GDM1 (cell line): Measurements from ENCODE around the gene MICAL2.
A peak's percentile ranks its signal among the peaks of the same experiment; 100 is the strongest.

ENCODE experiments used
- DNase-seq: peaks from one replicate; lab custom pipeline; 2025; lab: John Stamatoyannopoulos, UW

MICAL2 gene, protein sequence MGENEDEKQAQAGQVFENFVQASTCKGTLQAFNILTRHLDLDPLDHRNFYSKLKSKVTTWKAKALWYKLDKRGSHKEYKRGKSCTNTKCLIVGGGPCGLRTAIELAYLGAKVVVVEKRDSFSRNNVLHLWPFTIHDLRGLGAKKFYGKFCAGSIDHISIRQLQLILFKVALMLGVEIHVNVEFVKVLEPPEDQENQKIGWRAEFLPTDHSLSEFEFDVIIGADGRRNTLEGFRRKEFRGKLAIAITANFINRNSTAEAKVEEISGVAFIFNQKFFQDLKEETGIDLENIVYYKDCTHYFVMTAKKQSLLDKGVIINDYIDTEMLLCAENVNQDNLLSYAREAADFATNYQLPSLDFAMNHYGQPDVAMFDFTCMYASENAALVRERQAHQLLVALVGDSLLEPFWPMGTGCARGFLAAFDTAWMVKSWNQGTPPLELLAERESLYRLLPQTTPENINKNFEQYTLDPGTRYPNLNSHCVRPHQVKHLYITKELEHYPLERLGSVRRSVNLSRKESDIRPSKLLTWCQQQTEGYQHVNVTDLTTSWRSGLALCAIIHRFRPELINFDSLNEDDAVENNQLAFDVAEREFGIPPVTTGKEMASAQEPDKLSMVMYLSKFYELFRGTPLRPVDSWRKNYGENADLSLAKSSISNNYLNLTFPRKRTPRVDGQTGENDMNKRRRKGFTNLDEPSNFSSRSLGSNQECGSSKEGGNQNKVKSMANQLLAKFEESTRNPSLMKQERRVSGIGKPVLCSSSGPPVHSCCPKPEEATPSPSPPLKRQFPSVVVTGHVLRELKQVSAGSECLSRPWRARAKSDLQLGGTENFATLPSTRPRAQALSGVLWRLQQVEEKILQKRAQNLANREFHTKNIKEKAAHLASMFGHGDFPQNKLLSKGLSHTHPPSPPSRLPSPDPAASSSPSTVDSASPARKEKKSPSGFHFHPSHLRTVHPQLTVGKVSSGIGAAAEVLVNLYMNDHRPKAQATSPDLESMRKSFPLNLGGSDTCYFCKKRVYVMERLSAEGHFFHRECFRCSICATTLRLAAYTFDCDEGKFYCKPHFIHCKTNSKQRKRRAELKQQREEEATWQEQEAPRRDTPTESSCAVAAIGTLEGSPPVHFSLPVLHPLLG

GRCh38 chr11:12110201-12110713 is at the start of gene MICAL2:
TSS of gene MICAL2 (plus strand) at chr11:12110590. CDS start at chr11:12162156, 51,566 bp downstream.
- DNase-seq = peak; percentile 87

DNA sequence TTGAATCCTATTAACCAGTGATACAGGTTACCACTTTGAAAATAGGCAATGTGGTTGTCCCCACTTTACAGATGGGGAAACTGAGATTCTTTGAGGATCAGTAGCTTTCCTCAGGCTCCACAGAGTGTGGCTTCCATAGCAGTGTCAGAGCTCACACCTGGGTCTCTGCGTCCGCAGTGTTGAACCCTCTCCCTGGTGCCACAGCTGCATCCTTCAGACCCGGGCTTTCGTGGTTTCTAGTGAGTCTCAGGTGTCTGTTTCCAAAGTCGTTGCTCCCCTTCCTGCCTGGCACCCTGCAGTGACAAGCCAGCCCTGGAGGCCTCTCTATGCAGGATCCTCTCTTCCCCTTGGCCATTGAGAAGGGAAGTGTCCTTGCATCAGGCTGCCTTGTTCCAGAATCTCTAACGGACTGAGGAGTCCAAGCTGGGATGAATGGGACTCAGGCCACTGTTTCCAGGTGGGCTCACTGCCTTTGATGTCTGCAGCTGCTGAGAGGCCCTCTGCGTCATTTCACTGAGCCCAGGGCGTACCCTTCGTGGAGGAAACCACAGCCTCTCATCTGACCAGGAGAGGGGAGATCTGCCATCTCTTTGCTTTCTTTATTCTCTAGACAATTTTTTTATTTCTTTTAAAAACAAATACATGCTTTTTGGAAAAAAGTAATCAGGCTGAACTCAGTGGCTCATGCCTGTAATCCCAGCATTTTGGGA is 48.4 kb upstream of the MICAL2 start:
- no peak for DNase-seq

- no peak for DNase-seq
Measured at GRCh38 chr11:12063251-12063650, 47.1 kb upstream of the MICAL2 start.

DNA sequence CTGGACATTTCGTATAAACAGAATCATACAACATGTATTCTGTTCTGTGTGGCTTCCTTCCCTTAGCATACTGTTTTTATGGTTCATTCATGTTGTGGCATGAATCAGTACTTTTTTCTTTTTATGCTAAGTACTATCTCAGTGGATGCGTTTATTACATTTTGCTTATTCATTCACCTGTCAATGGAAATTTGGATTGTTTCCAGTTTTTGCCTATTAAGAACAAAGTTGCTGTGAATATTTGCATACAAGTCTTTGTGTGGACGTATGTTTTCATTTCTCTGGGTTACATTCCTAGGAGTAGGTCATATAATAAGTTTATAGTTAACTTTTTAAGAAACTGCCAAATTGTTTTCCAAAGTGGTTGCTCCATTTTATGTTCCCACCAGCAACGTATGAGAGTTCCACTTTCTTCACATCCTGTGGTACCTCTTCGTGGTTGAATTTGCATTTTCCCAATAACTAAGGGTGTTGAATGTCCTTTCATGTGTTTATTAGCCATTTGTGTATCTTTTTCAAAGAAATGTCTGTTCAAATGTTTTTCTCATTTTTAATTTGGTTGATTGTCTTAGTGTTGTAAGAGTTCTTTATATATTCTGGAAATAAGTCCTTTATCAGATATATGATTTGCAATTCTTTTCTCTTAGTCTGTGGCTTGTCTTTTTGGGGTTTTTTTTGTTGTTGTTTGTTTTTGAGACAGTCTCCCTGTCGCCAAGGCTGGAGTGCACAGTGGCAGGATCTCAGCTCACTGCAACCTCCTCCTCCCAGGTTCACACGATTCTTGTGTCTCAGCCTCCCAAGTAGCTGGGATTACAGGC is 46.0 kb upstream of the MICAL2 start:
- DNase-seq = no peak

- DNase-seq = no peak
Measured at GRCh38 chr11:12064954-12065280, 45.5 kb upstream of the MICAL2 start.

GRCh38 chr11:12066056-12066798 is 44.2 kb upstream of the MICAL2 start:
- DNase-seq = no peak

- peak; percentile 19 for DNase-seq
Measured at GRCh38 chr11:12066799-12067508, 43.4 kb upstream of the MICAL2 start.

GRCh38 chr11:12067796-12068357 is 42.5 kb upstream of the MICAL2 start:
- DNase-seq = no peak

DNA sequence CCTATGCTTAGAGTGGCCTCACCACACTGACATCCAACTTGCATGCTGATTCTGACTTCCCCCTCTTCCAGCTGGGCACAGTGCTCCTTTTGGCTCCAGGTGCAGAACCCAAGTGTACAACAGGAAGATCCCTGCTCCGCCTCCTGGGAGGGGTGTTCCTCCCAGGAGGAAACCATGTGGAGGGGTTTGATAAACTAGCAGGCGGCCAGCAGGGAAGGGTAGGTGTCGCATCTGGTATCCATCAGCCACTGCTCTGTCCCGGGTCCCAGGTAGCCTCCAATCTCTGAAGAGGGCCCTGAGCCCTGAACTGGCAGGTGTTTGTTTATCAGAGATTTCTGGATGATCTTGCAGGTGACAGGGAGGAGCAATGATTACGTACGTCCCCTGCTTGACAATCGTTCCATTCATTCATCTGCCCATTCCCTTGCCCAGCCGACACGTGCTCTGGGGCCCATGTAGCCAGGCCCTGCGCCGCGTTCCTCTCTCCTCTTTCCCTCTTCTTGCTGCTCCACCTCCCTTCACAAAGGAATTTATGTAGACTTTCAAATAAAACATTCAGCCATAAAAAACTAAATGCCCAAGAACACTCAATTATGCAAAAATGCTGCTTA is 41.2 kb upstream of the MICAL2 start:
- no peak for DNase-seq

DNA sequence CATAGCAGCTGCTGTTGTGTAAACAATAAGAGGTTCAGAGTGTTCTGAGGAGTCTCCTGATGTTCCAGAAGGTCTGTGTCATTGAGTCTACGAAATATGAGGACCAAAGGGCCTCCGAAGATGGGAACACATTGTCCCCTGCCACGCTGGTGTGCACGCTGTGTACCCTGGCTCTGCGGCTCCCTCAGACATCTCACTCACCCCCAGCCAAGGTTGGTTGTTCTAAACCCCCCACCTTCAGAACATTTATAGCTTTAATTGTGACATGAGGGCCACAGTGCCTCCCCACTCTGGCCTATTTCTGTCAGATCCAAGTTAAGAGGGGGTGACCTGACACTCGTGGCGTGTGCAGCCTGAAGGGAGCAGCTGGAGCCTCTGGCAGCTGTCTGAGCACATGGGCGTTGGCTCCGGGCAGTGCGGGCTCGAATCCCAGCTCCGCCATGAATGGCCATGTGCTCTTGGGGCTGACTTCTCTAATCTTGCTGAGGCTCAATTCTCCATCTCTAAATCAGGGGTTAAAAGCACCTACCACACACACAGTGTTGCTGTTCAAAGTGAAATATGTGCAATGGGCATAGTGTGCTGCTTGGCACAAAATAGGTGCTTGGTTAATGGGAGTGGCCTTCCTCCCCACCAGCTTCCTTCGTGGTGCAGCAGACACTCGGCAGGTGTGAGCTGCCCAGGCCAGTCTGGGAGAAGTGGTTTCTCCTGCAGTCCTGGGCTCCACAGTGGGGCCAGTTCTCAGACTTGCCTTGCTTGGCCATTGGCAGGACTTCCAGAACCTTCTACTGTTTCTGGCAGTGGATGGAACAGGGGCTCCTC is 39.7 kb upstream of the MICAL2 start:
- no peak for DNase-seq

DNA sequence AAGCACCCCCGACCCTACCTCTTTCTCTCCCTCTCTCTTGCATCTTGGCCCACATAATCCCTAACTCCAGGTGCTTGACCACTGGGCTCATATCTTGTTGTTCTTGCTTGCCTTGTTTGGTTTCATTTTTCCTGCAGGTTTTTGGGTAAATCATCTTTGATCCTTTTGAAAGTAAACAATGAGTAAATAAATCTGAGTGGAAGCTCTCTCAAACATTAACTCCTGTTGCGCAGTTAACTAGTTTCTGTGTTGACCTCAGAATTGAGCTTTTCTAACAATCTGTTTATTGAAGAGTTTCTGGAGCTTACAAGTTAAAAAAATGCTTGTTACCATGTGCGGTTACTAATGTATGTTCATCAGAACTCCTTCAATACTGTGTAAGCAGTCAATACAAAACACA is 38.8 kb upstream of the MICAL2 start:
- DNase-seq = no peak

DNA sequence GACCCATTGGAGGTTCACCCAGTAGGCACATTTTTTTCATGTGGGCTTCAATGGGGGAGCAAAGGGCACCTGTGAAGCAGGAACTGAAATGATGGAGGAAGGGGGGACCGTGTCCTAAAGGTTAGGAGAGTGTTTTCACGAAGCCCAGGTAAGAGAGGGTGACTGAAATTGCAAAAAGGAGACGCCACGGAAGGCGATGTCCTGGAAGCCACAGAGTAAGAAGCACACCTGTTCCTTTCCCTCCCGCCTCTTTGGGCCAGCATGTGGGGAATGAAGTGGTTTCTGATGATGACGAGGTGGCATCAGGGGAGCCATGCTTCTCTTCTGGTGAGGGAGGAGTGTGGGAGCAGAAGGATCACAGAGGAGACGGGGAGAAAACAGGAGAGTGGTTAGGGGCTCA is 37.0 kb upstream of the MICAL2 start:
- no peak for DNase-seq

DNA sequence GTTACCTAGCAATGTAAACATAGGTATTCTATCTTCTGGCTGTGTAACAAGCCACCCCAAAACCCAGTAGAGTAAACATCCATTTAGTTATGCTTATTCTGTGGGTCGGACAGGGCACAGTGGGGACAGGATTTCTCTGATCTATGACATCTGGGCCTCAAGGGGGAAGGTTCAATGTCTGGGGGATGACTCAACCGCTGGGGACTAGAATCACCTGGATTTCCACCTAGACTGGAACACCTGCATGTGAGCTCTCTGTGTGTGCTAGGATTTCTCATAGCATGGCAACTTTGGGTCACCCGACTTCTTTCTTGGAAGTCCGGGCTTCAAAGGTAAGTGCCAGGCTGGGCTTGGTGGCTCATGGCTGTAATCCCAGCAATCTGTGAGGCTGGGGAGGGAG is 36.5 kb upstream of the MICAL2 start:
- DNase-seq = no peak

- no peak for DNase-seq
Measured at GRCh38 chr11:12074529-12075195, 35.7 kb upstream of the MICAL2 start.

GRCh38 chr11:12075291-12075690 is 35.1 kb upstream of the MICAL2 start:
- no peak for DNase-seq

DNA sequence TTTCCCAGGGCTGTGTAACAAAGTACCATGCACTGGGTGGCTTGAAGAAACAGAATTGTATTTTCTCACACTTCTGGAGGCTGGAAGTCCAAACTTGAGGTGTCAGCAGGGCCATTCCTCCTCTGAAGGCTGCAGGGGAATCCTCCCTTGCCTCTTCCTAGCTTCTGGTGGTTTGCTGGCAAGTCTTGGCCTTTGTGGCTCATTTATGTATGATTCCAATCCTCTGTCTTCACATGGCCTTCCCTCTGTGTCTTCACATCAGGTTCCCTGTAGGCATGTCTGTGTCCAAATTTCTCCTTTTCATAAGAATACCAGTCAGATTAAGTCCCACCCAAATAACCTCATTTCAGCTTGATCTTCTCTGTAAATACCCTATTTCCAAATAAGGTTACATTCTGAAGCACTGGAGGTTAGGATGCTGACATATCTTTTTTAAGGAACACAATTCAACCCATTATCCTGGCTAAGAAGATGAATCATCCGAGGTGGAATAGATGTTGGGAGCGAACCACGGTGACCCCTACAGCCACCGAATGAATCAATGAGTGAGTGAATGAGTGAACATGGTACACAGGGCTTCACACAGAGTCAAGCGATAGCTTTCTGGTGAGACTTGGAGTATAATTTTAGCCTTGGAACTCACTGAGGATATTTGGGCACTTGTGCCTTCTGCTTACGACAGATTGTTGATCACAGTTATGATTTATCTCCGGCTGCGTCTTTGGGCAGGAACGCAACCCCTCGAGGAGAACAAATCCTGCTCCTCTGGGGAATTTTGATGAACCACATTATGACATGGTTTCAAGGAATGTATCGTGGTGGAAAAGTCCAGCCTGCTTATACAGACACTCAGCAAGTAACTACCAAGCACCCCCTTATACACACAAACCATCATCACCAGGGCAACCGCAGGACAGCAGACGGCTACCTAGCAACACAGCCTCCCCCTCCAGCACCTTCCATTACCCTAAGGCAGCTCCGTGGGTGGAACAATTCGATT is 34.3 kb upstream of the MICAL2 start:
- DNase-seq = no peak
